Measurements from ENCODE around the gene TMEM62.

Gene TMEM62

DNA sequence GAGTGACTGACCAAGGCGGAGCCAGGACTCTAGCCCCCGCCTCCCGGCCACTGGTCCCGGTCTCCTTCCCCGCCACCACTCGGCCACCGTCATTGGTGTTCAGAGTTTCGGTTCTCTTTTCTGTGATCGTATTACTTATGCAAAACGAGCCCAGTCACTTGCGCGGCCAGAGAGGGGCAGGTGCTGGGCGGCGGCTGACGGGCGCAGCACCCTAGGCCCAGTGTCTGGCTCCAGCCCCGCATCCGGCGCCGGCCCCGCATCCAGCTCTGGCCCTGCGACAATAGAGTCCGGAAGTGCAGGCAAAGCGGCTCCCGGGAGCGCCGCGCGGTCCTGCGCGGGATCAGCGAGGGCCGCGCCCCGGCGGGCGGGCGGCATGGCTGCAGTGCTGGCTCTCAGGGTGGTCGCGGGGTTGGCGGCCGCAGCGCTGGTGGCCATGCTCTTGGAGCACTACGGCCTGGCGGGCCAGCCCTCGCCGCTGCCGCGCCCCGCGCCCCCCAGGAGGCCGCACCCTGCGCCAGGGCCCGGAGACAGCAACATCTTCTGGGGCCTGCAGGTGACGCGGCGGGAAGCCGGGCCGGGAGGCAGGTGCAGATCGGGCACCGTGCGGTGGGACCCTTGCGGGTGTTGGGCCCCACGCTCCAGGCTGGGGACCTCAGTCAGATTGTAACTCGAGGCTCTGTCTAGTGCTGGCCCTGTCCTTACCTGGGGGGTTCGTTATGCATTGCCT lies at the start of gene TMEM62:
Gene TMEM62 (plus strand): TSS at position 157 of the 727 bp plus-strand sequence. CDS start 217 bp downstream, at position 374.
- DNase-seq (ENCODE audit: low read depth), result peak; percentile 58
- TF ChIP-seq, protein P1, sequence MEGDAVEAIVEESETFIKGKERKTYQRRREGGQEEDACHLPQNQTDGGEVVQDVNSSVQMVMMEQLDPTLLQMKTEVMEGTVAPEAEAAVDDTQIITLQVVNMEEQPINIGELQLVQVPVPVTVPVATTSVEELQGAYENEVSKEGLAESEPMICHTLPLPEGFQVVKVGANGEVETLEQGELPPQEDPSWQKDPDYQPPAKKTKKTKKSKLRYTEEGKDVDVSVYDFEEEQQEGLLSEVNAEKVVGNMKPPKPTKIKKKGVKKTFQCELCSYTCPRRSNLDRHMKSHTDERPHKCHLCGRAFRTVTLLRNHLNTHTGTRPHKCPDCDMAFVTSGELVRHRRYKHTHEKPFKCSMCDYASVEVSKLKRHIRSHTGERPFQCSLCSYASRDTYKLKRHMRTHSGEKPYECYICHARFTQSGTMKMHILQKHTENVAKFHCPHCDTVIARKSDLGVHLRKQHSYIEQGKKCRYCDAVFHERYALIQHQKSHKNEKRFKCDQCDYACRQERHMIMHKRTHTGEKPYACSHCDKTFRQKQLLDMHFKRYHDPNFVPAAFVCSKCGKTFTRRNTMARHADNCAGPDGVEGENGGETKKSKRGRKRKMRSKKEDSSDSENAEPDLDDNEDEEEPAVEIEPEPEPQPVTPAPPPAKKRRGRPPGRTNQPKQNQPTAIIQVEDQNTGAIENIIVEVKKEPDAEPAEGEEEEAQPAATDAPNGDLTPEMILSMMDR (IDR thresholded peaks at IDR 0.05; ENCODE audit: insufficient read depth, low read depth, low read length, missing control alignments), result no peak
- peak within 1 kb of the TSS; percentile 72 for H3K4me3 ChIP-seq (ENCODE audit: low read length)

DNA sequence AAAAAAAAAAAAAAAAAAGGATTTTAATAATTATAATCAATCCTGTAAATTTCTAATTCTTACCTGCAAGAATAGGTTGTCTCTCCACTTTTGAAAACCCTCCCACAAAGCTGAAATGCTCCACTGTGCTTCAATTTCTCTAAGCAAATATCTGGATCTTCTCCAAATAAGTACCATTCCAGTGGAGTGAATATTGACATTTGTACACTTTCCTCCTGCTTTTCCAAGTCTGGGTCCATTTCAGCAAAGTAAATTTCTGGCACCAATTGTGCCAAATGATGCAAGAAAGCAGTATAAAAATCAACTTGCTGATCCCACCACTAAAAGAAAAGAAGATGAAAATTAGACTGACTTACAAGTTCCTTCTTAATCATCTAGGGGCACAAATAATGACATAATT lies 47.5 kb upstream of the TMEM62 start:
- H3K4me3 ChIP-seq (ENCODE audit: low read length), result no peak overlapping the region
- TF ChIP-seq, protein P1 (IDR thresholded peaks at IDR 0.05; ENCODE audit: insufficient read depth, low read depth, low read length, missing control alignments), result no peak
- DNase-seq (ENCODE audit: low read depth), result no peak

DNA sequence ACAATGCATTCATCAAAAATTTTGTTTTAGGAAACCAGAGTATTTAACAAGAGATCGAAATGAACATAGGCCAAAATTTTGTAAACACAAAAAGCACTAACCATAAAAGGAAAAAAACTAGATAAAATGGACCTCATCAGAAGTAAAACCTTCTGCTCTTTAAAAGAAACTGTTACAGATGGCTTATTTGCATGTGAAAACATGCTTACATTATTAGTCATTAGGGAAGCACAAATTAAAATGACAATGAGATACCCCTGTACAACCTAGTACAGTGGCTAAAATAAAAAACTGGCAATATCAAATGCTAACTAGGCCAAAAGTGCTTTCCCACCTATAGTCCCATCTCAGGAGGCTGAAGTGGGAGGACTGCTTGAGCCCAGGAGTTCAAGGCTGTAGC lies 46.8 kb upstream of the TMEM62 start:
- TF ChIP-seq, protein P1 (IDR thresholded peaks at IDR 0.05; ENCODE audit: insufficient read depth, low read depth, low read length, missing control alignments), result no peak
- no peak overlapping the region for H3K4me3 ChIP-seq (ENCODE audit: low read length)
- DNase-seq (ENCODE audit: low read depth), result peak; percentile 11

DNA sequence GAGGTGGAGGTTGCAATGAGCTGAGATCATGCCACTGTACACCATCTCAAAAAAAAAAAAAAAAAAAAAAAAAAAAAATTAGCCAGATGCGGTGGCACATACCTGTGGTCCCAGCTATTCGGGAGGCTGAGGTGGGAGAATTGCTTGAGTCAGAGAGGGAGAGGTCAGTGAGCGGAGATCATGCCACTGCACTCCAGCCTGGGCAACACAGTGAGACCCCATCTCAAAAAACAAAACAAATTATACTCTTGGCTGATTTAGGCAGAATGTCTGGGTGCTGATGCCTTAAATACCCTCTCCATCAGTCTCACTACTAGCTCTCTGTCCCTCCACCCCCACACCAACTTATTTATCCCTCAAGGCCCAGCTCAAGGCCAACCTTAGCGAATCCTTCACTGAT lies 41.5 kb upstream of the TMEM62 start:
- TF ChIP-seq, protein P1 (IDR thresholded peaks at IDR 0.05; ENCODE audit: insufficient read depth, low read depth, low read length, missing control alignments), result no peak
- no peak overlapping the region for H3K4me3 ChIP-seq (ENCODE audit: low read length)
- DNase-seq (ENCODE audit: low read depth), result no peak

DNA sequence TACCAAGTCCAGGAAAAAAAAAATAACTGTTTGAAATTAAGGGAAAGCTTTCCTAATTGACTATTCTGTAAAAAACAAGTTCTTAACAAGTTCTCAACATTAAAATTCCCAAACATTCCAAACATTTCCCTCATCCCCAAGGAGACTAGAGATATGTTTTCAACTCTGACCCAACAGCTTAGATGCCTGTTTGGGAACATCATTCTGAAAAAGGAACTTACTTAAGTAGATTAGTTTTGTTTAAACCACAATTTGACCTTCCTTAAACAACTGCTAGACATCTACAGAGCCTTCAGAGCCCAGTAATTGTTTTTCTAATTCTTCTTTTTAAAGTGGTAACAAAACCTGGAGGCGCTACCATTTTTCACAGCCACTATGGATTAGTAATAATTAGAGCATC lies 40.4 kb upstream of the TMEM62 start:
- no peak for DNase-seq (ENCODE audit: low read depth)
- no peak overlapping the region for H3K4me3 ChIP-seq (ENCODE audit: low read length)
- TF ChIP-seq, protein P1 (IDR thresholded peaks at IDR 0.05; ENCODE audit: insufficient read depth, low read depth, low read length, missing control alignments), result no peak

DNA sequence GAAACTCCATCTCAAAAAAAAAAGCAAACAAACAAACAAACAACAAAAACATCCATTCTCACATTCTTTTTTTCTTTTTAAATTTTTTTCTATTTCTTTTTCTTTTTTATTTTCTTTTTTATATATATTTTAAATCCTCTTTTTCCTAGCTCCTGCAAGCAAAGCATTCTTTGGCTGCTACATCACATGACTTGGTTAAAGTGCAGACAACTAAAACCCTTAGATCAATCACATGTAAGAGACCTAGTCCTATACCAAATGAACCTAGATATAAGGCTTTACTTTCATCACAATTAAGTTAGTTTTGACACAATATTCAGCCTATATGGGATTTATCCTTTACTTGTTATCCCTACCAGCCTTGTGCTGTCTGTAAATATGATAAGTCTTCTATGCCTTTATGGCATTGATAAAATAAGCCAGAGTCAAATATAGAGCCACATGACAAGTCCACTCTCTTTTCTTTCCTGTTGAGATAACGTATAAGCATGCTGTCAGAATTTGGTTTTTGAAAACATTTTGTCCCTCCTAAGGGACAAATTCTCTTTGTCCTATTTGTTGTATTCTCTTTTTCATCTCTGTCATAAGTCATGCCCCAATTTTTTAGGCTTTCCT lies 38.9 kb upstream of the TMEM62 start:
- DNase-seq (ENCODE audit: low read depth), result no peak
- TF ChIP-seq, protein P1 (IDR thresholded peaks at IDR 0.05; ENCODE audit: insufficient read depth, low read depth, low read length, missing control alignments), result no peak
- H3K4me3 ChIP-seq (ENCODE audit: low read length), result no peak overlapping the region

Data from epithelial cell of esophagus (primary cell).